Natural killer cell (primary cell): ENCODE data around the gene ARHGEF18. TPM values are rescaled to one million over a fixed set of nuclear protein-coding genes. Genes with fewer than 3 reads are reported as not detected.

Experiments
- ATAC-seq, 3 donors: fragments of 150-1000 bp in 2 of 3; fragments of 200-7000 bp in 1 of 3; cut with Tn5 transposase; 1 replicate in 1 of 3; 2 replicates in 2 of 3; pipeline ENCODE4 v1.10.0; 2021; ENCODE audit warnings: mild to moderate bottlenecking in 2 of 3, moderate library complexity in 2 of 3
- DNase-seq, 2 donors: peaks; one replicate each; pipeline versions ENCODE4 v3.0.0 to v3.0.0-alpha.2; 2013 to 2021; ENCODE audit warnings: mixed read lengths in 1 of 2
- H3K27ac ChIP-seq: one replicate; pipeline ENCODE4 v1.5.1; 2013; ENCODE audit warnings: mild to moderate bottlenecking, low read length
- H3K27me3 ChIP-seq: one replicate; pipeline ENCODE4 v1.6.1; 2013; ENCODE audit warnings: low read length; ENCODE audit not compliant: control insufficient read depth, insufficient read depth
- H3K36me3 ChIP-seq: one replicate; pipeline ENCODE4 v1.6.1; 2013; ENCODE audit warnings: low read length; ENCODE audit not compliant: control insufficient read depth, insufficient read depth
- H3K4me1 ChIP-seq: one replicate; pipeline ENCODE4 v1.6.1; 2013; ENCODE audit warnings: low read length; ENCODE audit not compliant: control insufficient read depth, insufficient read depth
- H3K4me3 ChIP-seq: one replicate; pipeline ENCODE4 v1.5.1; 2013; ENCODE audit warnings: low read length
- H3K9me3 ChIP-seq: one replicate; pipeline ENCODE4 v1.6.1; 2013; ENCODE audit warnings: low read length; ENCODE audit not compliant: control insufficient read depth, insufficient read depth
- H3K27ac Mint-ChIP-seq, 2 donors: one replicate each; pipeline ENCODE4 v1.8.0; 2022; ENCODE audit warnings: mild to moderate bottlenecking in 2 of 2, mixed read lengths in 2 of 2, moderate library complexity in 1 of 2
- H3K27me3 Mint-ChIP-seq, 2 donors: one replicate each; pipeline ENCODE4 v1.8.0; 2022; ENCODE audit warnings: low read depth in 2 of 2, mixed read lengths in 2 of 2
- H3K36me3 Mint-ChIP-seq: one replicate; pipeline ENCODE4 v1.8.0; 2022; ENCODE audit warnings: mixed read lengths
- H3K4me1 Mint-ChIP-seq, 2 donors: one replicate each; pipeline ENCODE4 v1.8.0; 2022; ENCODE audit warnings: mixed read lengths in 2 of 2
- H3K4me3 Mint-ChIP-seq: one replicate; pipeline ENCODE4 v1.8.0; 2022; ENCODE audit warnings: mild to moderate bottlenecking, moderate library complexity, mixed read lengths
- H3K9me3 Mint-ChIP-seq, 2 donors: one replicate each; pipeline ENCODE4 v1.8.0; 2022; ENCODE audit warnings: mixed read lengths in 2 of 2
- CTCF ChIP-seq: fragments of 200-600 bp; IDR thresholded peaks from one replicate; pipeline ENCODE4 v1.8.0; 2022; ENCODE audit warnings: antibody characterized with exemption
- WGBS: methylation state at CpG from one replicate; pipeline ENCODE4 v1.1.7; 2013; ENCODE audit warnings: missing lambda C conversion rate; ENCODE audit not compliant: insufficient coverage; 5-methylcytosine and 5-hydroxymethylcytosine counted together
- intact Hi-C: fragments of 100-400 bp; cut with micrococcal nuclease; formaldehyde crosslinking; loops from one replicate; pipeline ENCODE4 v1.14.2; 2022
- total RNA-seq, 4 donors: library from RNA; stranded (reverse); fragments of 120-200 nt in 1 of 4; gene quantifications; one replicate each; pipeline versions ENCODE4 v1.2.3 to v1.2.4, GENCODE V29; 2013 to 2022

The ARHGEF18 gene
- total RNA-seq, 3 donors from 2014 or later (not counting 1 experiment from before 2014, with no cell fraction given): 53.6 to 61.5 (median 54.1) TPM

- Mint-ChIP-seq H3K4me3 (no peak overlapping the region), H3K4me1 (peaks cover 27 to 49% of the 10 kb centered on the region in 2 donors), H3K27ac (peak overlapping the region; percentile 51 to 82), H3K27me3 (no peaks in the 10 kb centered on the region), H3K9me3 (no peaks in the 10 kb centered on the region), H3K36me3 (no peaks in the 10 kb centered on the region)
- intact Hi-C loops: no loop called here
- DNase-seq (no peak), ATAC-seq (peak in 2 of 3 donors; percentile 16 to 36)
- Histone ChIP-seq H3K4me1 (peaks cover 29% of the 10 kb centered on the region), H3K9me3 (no peaks in the 10 kb centered on the region), H3K27me3 (no peaks in the 10 kb centered on the region), H3K36me3 (peaks cover 9% of the 10 kb centered on the region), H3K27ac (no peak overlapping the region), H3K4me3 (no peak overlapping the region)
- no peak for TF ChIP-seq CTCF
- WGBS: 73% methylated on average over 9 of the region's 9 CpGs
Observed at GRCh38 chr19:7397687-7398086, 49.0 kb downstream of the ARHGEF18 start.

Other genes with a start within 250 kb of the ARHGEF18 start
- 1 to 10 TPM in 2 of 3 donors, under 1 TPM in 1; 0.50 to 4.9 (median 2.0) TPM for gene INSR, start 54.5 kb upstream of the ARHGEF18 start, total RNA-seq
- gene PEX11G, start 140.1 kb downstream of the ARHGEF18 start, total RNA-seq: 1 to 10 TPM in 1 of 3 donors, under 1 TPM in 1, not detected in 1; 0.33 to 1.5 TPM
- gene ZNF358, start 167.2 kb downstream of the ARHGEF18 start, total RNA-seq: 10 to 100 TPM in 2 of 3 donors, 1 to 10 TPM in 1; 9.8 to 11.6 (median 10.9) TPM
- 10 to 100 TPM; 22.9 to 37.6 (median 27.8) TPM for gene MCOLN1, start 173.7 kb downstream of the ARHGEF18 start, total RNA-seq
- gene PNPLA6, start 186.8 kb downstream of the ARHGEF18 start, total RNA-seq: 100 to 1,000 TPM; 118 to 190 (median 125) TPM
- gene CAMSAP3, start 246.9 kb downstream of the ARHGEF18 start, total RNA-seq: under 1 TPM in 2 of 3 donors, not detected in 1; 0.24 to 0.34 TPM